HCT116 (cell line): ENCODE measurements around the gene PLCB1. TPM values are rescaled to one million over a fixed set of nuclear protein-coding genes. Genes with fewer than 3 reads are reported as not detected.

Experiments used
- ATAC-seq: fragments of 200-7000 bp; cut with Tn5 transposase; 2 replicates; pipeline ENCODE4 v1.9.1; 2020; ENCODE audit warnings: mild to moderate bottlenecking, moderate library complexity
- BruUV-seq: library from RNA; stranded (reverse); fragments of 400-500 nt; replicated peaks from 2 replicates; lab custom pipeline; 2021; lab: Mats Ljungman, UMichigan
- CTCF ChIA-PET: fragments of 300-600 bp; sonication (Branson Sonifier 250); formaldehyde crosslinking; loops from one replicate; lab custom pipeline; 2021; ENCODE audit warnings: antibody characterized with exemption; lab: Charles Lee
- POLR2A ChIA-PET: fragments of 300-600, 350-600 bp; sonication (Branson Sonifier 250); formaldehyde crosslinking; loops from one replicate; lab custom pipeline; 2021; ENCODE audit warnings: antibody characterized with exemption; lab: Charles Lee
- RAD21 ChIA-PET, 2 experiments: fragments of 300-600 bp; sonication (Branson Sonifier 250); formaldehyde crosslinking; loops; one replicate each; lab custom pipeline; 2023; ENCODE audit warnings: low total read pairs in 2 of 2; ENCODE audit not compliant: uncharacterized antibody in 2 of 2, unreplicated experiment in 2 of 2, low non-redundant PET in 1 of 2; lab: Charles Lee
- DNase-seq: peaks from one replicate; pipeline ENCODE4 v3.0.0-alpha.2; 2010; ENCODE audit warnings: low read depth, low spot score
- H2AFZ ChIP-seq: fragments of 200-600 bp; shearing (Covaris generic), sonication (generic); 2 replicates; pipeline ENCODE4 v1.6.1; 2017; ENCODE audit warnings: low read depth, mixed run types, mixed read lengths, antibody characterized with exemption, low read length; ENCODE audit not compliant: poor library complexity, severe bottlenecking
- H3K27ac ChIP-seq: 2 replicates; pipeline ENCODE4 v1.5.1; 2012; ENCODE audit warnings: low read depth, low read length
- H3K27me3 ChIP-seq: fragments of 200-600 bp; sonication (generic); 2 replicates; pipeline ENCODE4 v1.6.1; 2016; ENCODE audit warnings: mixed run types, low read length, mixed read lengths; ENCODE audit not compliant: insufficient read depth
- H3K36me3 ChIP-seq, 2 experiments: fragments of 200-500 bp in 1 of 2; fragments of 200-600 bp in 1 of 2; sonication (Bioruptor generic) in 1 of 2; sonication (generic) in 1 of 2; 2 replicates each; pipeline versions ENCODE4 v1.5.1 to v1.6.1; 2014 to 2016; ENCODE audit warnings: low read length in 2 of 2, inconsistent platforms in 1 of 2, mixed read lengths in 1 of 2, mixed run types in 1 of 2; ENCODE audit not compliant: insufficient read depth in 2 of 2, control insufficient read depth in 1 of 2
- H3K4me1 ChIP-seq, 2 experiments: fragments of 200-600 bp in 1 of 2; sonication (generic) in 1 of 2; 2 replicates each; pipeline versions ENCODE4 v1.5.1 to v1.6.1; 2012 to 2017; ENCODE audit warnings: low read length in 2 of 2, inconsistent platforms in 1 of 2, mild to moderate bottlenecking in 1 of 2, mixed read lengths in 1 of 2, mixed run types in 1 of 2, moderate library complexity in 1 of 2; ENCODE audit not compliant: insufficient read depth in 2 of 2, control insufficient read depth in 1 of 2
- H3K4me2 ChIP-seq: fragments of 200-600 bp; sonication (generic); 2 replicates; pipeline ENCODE4 v1.6.1; 2017; ENCODE audit warnings: mixed run types, low read length, mixed read lengths
- H3K4me3 ChIP-seq, 2 experiments: fragments of 200-600 bp in 1 of 2; sonication (generic) in 1 of 2; replicated peaks in 1 of 2; 2 replicates each; pipeline ENCODE4 v1.5.1; 2011 to 2016; ENCODE audit warnings: low read length in 2 of 2, control low read depth in 1 of 2, low read depth in 1 of 2, mild to moderate bottlenecking in 1 of 2, mixed read lengths in 1 of 2, mixed run types in 1 of 2
- H3K79me2 ChIP-seq: fragments of 200-600 bp; sonication (generic); 2 replicates; pipeline ENCODE4 v1.6.1; 2017; ENCODE audit warnings: mild to moderate bottlenecking, mixed run types, low read length, moderate library complexity, mixed read lengths; ENCODE audit not compliant: insufficient read depth
- H3K9ac ChIP-seq: fragments of 200-600 bp; sonication (generic); 2 replicates; pipeline ENCODE4 v1.6.1; 2016; ENCODE audit warnings: low read length, mixed read lengths
- H3K9me2 ChIP-seq: fragments of 200-600 bp; sonication (generic), shearing (Covaris generic); 2 replicates; pipeline ENCODE4 v1.6.1; 2017; ENCODE audit warnings: mixed run types, mild to moderate bottlenecking, moderate library complexity; ENCODE audit not compliant: insufficient read depth
- H3K9me3 ChIP-seq, 2 experiments: fragments of 200-500 bp in 1 of 2; fragments of 200-600 bp in 1 of 2; sonication (Bioruptor generic) in 1 of 2; sonication (generic) in 1 of 2; 2 replicates each; pipeline ENCODE4 v1.6.1; 2014 to 2017; ENCODE audit warnings: low read length in 2 of 2, mixed read lengths in 2 of 2, inconsistent platforms in 1 of 2, low read depth in 1 of 2, mild to moderate bottlenecking in 1 of 2, mixed run types in 1 of 2, moderate library complexity in 1 of 2; ENCODE audit not compliant: control insufficient read depth in 1 of 2, insufficient read depth in 1 of 2
- H4K20me1 ChIP-seq: fragments of 200-600 bp; sonication (generic), shearing (Covaris generic); 2 replicates; pipeline ENCODE4 v1.6.1; 2017; ENCODE audit warnings: mixed run types, mild to moderate bottlenecking, moderate library complexity; ENCODE audit not compliant: insufficient read depth
- CTCF ChIP-seq, 3 experiments: fragments of 200-600 bp in 1 of 3; sonication (generic) in 1 of 3; IDR thresholded peaks in 2 of 3; conservative IDR thresholded peaks in 1 of 3; 2 replicates each; pipeline ENCODE4 v1.5.1; 2012 to 2017; ENCODE audit warnings: low read depth in 2 of 3, low read length in 2 of 3, antibody characterized with exemption in 1 of 3, borderline replicate concordance in 1 of 3, control low read depth in 1 of 3, mild to moderate bottlenecking in 1 of 3, mixed read lengths in 1 of 3, mixed run types in 1 of 3, moderate library complexity in 1 of 3; ENCODE audit not compliant: insufficient read depth in 1 of 3
- EGR1 ChIP-seq: IDR thresholded peaks from 2 replicates; pipeline ENCODE4 v1.6.1; 2012; ENCODE audit warnings: low read depth
- EZH2phosphoT487 ChIP-seq: fragments of 200-600 bp; IDR thresholded peaks from 2 replicates; pipeline ENCODE4 v1.6.1; 2018; ENCODE audit warnings: antibody characterized with exemption, borderline replicate concordance
- intact Hi-C: fragments of 100-400 bp; cut with micrococcal nuclease; formaldehyde crosslinking; loops from 2 replicates; pipeline ENCODE4 v1.10.0; 2022
- total RNA-seq: library from RNA; stranded (reverse); gene quantifications from one replicate; pipeline ENCODE4 v1.2.1, GENCODE V29; 2021; ENCODE audit not compliant: unreplicated experiment
- TF ChIP-seq, protein P1 (sequence below): IDR thresholded peaks from 2 replicates; pipeline ENCODE4 v1.6.1; 2011; ENCODE audit warnings: mild to moderate bottlenecking, low read length, moderate library complexity; ENCODE audit not compliant: insufficient replicate concordance; ENCODE audit errors: extremely low read depth

PLCB1 gene
- total RNA-seq, 1 experiment from 2014 or later = 15.8 TPM

DNA sequence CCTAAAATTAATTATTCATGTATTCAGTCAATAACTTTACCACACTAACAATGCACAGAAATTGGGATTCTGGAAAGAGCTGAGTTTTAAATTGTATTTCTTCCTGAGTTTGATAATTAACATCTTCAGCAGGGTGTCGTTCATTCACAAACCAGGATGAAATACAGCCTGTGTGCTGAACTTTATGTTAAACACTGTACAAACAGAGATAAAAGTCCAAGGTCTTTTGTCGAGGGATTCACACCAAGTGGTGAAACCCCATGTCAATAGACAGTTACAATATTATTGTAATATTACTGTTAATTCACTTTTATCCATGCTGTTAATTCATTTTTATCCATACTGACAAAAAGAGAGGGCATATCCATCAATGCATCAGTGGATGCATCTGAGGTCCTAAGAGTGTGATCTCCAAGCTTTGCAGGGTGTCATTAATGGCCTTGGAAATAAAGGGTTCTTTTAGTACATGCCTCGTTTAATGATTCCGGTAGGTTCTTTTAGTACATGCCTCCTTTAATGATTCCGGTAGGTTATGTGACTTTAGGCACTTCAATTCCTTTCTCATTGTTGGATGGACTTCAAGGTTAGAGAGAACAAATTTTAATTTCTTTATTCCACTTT lies 234.3 kb downstream of the PLCB1 start:
- ChIA-PET POLR2A (no interaction called here), CTCF (no interaction called here), RAD21 (no interaction called here)
- Histone ChIP-seq H3K9ac (no peak overlapping the region), H4K20me1 (no peaks in the 10 kb centered on the region; the same call in 1 of the 2 replicates), H3K36me3 (no peaks in the 10 kb centered on the region), H3K4me3 (no peak overlapping the region), H2AFZ (no peak overlapping the region), H3K4me2 (no peak overlapping the region), H3K4me1 (no peaks in the 10 kb centered on the region), H3K27ac (no peak overlapping the region), H3K9me3 (no peaks in the 10 kb centered on the region), H3K79me2 (no peaks in the 10 kb centered on the region), H3K9me2 (no peaks in the 10 kb centered on the region), H3K27me3 (no peaks in the 10 kb centered on the region)
- intact Hi-C loops = no loop called here
- DNase-seq (no peak), ATAC-seq (no peak)
- TF ChIP-seq, protein P1, sequence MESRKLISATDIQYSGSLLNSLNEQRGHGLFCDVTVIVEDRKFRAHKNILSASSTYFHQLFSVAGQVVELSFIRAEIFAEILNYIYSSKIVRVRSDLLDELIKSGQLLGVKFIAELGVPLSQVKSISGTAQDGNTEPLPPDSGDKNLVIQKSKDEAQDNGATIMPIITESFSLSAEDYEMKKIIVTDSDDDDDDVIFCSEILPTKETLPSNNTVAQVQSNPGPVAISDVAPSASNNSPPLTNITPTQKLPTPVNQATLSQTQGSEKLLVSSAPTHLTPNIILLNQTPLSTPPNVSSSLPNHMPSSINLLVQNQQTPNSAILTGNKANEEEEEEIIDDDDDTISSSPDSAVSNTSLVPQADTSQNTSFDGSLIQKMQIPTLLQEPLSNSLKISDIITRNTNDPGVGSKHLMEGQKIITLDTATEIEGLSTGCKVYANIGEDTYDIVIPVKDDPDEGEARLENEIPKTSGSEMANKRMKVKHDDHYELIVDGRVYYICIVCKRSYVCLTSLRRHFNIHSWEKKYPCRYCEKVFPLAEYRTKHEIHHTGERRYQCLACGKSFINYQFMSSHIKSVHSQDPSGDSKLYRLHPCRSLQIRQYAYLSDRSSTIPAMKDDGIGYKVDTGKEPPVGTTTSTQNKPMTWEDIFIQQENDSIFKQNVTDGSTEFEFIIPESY = no peak
- TF ChIP-seq EZH2phosphoT487 = no peak
- TF ChIP-seq EGR1 = no peak
- TF ChIP-seq CTCF (IDR thresholded peaks at IDR 0.05 in 2 of 3, conservative IDR thresholded peaks at IDR 0.05 in 1 of 3; ENCODE audit: borderline replicate concordance in 1 of 3, insufficient read depth in 1 of 3, low read depth in 2 of 3, low read length in 2 of 3) = no peak
- no TSS peak for BruUV-seq
